ENCODE data around the gene RIT2. TPM values are rescaled to one million over a fixed set of nuclear protein-coding genes. Genes with fewer than 3 reads are reported as not detected.

The RIT2 gene
- total and polyA plus RNA-seq, 4 donors = not detected

- ATAC-seq (ENCODE audit: insufficient read depth, low FRiP score) = no peak
- Histone ChIP-seq H3K4me1 (ENCODE audit: control insufficient read depth in 5 of 5, insufficient read depth in 5 of 5, low read length in 5 of 5) (no peaks in the 10 kb centered on the region), H3K4me3 (no peak overlapping the region), H3K27ac (ENCODE audit: low read depth in 1 of 2, low read length in 1 of 2) (no peak overlapping the region), H3K36me3 (ENCODE audit: control insufficient read depth in 4 of 4, insufficient read depth in 4 of 4, low read length in 4 of 4) (no peaks in the 10 kb centered on the region), H3K9me3 (ENCODE audit: control insufficient read depth in 4 of 4, insufficient read depth in 3 of 4, low read length in 3 of 4) (no peaks in the 10 kb centered on the region), H3K27me3 (ENCODE audit: control insufficient read depth in 3 of 3, insufficient read depth in 3 of 3, low read length in 2 of 3) (no peaks in the 10 kb centered on the region), H3K9ac (ENCODE audit: insufficient read depth in 1 of 2, low read length in 2 of 2) (no peak overlapping the region)
- no peak for TF ChIP-seq CTCF (IDR thresholded peaks at IDR 0.05; ENCODE audit: control extremely low read depth, extremely low read depth)
- DNase-seq = no peak
Measured at GRCh38 chr18:42860011-42860410, 255.5 kb downstream of the RIT2 start.

GRCh38 chr18:42854558-42854957 is 260.9 kb downstream of the RIT2 start:
- H3K9me3 ChIP-seq (ENCODE audit: control insufficient read depth in 4 of 4, insufficient read depth in 3 of 4, low read length in 3 of 4) = no peaks in the 10 kb centered on the region
- H3K36me3 ChIP-seq (ENCODE audit: control insufficient read depth in 4 of 4, insufficient read depth in 4 of 4, low read length in 4 of 4) = no peaks in the 10 kb centered on the region
- 50 to 78% methylated on average over 2 of the region's 2 CpGs for WGBS, 2 donors
- TF ChIP-seq CTCF (IDR thresholded peaks at IDR 0.05; ENCODE audit: control extremely low read depth, extremely low read depth) = no peak
- H3K9ac ChIP-seq (ENCODE audit: insufficient read depth in 1 of 2, low read length in 2 of 2) = no peak overlapping the region
- no peaks in the 10 kb centered on the region for H3K4me1 ChIP-seq (ENCODE audit: control insufficient read depth in 5 of 5, insufficient read depth in 5 of 5, low read length in 5 of 5)
- ATAC-seq (ENCODE audit: insufficient read depth, low FRiP score) = no peak
- H3K4me3 ChIP-seq = no peak overlapping the region
- H3K27ac ChIP-seq (ENCODE audit: low read depth in 1 of 2, low read length in 1 of 2) = no peak overlapping the region
- DNase-seq = no peak
- H3K27me3 ChIP-seq (ENCODE audit: control insufficient read depth in 3 of 3, insufficient read depth in 3 of 3, low read length in 2 of 3) = no peaks in the 10 kb centered on the region

GRCh38 chr18:42850174-42851083 is 265.1 kb downstream of the RIT2 start:
- DNase-seq (no peak), ATAC-seq (ENCODE audit: insufficient read depth, low FRiP score) (no peak)
- Histone ChIP-seq H3K27me3 (ENCODE audit: control insufficient read depth in 3 of 3, insufficient read depth in 3 of 3, low read length in 2 of 3) (no peaks in the 10 kb centered on the region), H3K9me3 (ENCODE audit: control insufficient read depth in 4 of 4, insufficient read depth in 3 of 4, low read length in 3 of 4) (no peaks in the 10 kb centered on the region), H3K9ac (ENCODE audit: insufficient read depth in 1 of 2, low read length in 2 of 2) (no peak overlapping the region), H3K36me3 (ENCODE audit: control insufficient read depth in 4 of 4, insufficient read depth in 4 of 4, low read length in 4 of 4) (no peaks in the 10 kb centered on the region), H3K4me3 (no peak overlapping the region), H3K27ac (ENCODE audit: low read depth in 1 of 2, low read length in 1 of 2) (no peak overlapping the region), H3K4me1 (ENCODE audit: control insufficient read depth in 5 of 5, insufficient read depth in 5 of 5, low read length in 5 of 5) (no peaks in the 10 kb centered on the region)
- 81 to 83% methylated on average over 5 of the region's 5 CpGs for WGBS, 2 donors
- TF ChIP-seq CTCF (IDR thresholded peaks at IDR 0.05; ENCODE audit: control extremely low read depth, extremely low read depth) = no peak

All from lung (tissue), 12 donors.